Esophagus muscularis mucosa (tissue), 4 donors: Measurements from ENCODE around the gene MBNL1.

Source experiments
- CTCF ChIP-seq, 3 experiments: fragments of 200-600 bp in 2 of 3; fragments of 450-650 bp in 1 of 3; sonication (generic) in 2 of 3; IDR thresholded peaks; one replicate each; pipeline ENCODE4 v1.5.1; 2017 to 2019; ENCODE audit warnings: antibody characterized with exemption in 3 of 3, mild to moderate bottlenecking in 2 of 3, moderate library complexity in 1 of 3
- EP300 ChIP-seq: sonication (generic); formaldehyde crosslinking; IDR thresholded peaks from one replicate; pipeline ENCODE4 v1.6.1; 2017; ENCODE audit warnings: antibody characterized with exemption
- POLR2A ChIP-seq: fragments of 450-650 bp; IDR thresholded peaks from one replicate; pipeline ENCODE4 v1.6.1; 2017; ENCODE audit warnings: antibody characterized with exemption, moderate library complexity, mild to moderate bottlenecking, low read depth

- TF ChIP-seq CTCF (IDR thresholded peaks at IDR 0.05): no peak
- TF ChIP-seq EP300: no peak
- no peak for TF ChIP-seq POLR2A
Observed at GRCh38 chr3:152315623-152316022, 46.9 kb downstream of the MBNL1 start.
